Measurements from ENCODE around the gene CEP85.
A peak's percentile ranks its signal among the peaks of the same experiment; 100 is the strongest.

The CEP85 gene

DNA sequence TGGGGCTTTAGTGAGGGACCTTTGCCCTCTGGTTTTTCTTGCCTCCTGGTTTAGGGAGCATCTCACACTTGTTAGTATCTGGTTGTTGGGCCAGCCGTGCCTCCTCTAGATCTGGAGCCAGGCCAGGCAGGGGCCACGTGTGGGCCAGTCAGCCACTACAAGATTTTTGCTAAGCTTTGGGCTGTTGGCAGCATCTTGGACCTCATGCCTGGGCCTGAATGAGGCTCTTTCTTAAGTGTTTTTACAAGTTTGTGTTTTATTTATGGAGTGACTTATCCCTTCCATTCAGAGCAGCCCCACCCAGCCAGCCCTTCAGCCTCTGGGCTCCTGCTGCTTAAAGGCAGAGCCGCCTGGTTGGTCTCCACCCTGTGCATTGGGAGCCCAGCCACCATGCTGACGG, 44.3 kb downstream of the CEP85 start:
- DNase-seq (ENCODE audit: low read depth) = no peak

DNA sequence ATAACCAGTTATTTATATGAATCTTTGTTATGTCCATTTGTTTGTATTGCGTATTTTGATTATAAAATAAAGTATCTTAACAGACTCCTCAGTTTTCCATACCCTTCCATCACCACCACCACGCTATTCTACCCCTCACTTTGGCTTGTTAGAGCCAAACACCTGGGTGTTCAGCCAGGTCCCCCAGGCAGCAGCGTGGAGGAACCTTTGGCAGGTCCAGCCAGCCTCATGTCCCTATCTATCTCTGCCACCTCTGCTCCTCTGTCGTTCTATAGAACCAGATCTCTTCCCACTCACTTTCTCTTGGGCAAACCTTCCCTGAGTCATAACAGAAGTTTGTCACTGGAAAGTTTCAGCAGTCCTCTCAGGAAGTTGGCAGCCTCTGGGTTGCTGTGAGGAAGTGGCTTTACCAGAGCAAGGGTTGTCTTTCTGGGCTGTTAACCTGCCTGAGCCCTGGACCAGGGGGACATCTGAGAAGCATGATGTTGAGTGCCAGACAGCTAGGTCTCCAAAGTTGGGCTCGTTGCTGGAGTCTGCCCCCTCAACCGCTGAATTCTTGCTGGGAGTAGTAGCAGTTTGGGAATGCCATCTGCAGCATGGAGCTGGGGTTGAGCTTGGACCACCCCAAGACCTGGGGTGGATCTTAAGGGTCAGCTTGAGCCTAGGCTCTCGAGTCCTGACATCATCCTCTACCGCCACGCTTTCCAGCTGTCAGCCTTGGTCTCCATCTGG, 44.9 kb downstream of the CEP85 start:
- no peak for DNase-seq (ENCODE audit: low read depth)

DNA sequence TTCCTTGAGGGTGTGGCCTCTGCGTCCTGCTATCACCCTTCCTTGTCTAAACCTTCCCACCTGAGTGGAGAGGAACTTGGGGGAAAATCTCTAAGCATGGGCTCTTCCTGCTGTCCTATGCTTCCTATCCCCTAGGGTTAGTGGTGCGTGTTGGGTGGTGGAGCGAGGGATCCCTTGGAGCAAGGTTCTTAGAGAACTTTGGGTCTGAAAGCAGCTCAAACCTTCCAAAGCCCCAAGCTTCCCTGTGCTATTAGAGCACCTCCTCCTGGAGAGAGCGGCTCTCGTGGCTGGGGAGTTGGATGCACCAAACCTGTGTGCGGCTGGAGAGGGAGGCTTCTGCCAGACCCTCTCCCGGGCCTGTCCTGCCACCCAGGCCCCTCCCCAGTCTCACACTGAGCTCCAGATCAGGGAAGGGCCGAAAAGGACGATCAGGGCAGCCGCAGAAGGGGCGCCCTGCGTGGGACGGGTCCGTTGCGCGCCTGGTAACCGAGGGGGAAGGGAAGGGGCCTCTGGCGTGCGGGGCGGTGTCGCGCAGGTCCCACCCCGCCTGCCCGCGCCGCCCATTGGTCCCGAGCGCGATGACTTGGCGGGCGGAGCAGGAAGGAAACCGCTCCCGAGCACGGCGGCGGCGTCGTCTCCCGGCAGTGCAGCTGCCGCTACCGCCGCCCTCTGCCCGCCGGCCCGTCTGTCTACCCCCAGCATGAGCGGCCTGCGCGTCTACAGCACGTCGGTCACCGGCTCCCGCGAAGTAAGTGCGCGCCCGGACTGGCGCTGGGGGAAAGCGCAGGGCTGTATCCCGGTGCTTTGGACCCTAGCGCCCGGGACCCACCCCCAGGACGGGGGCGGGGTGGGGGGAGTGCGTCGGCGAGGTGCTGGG, 45.7 kb downstream of the CEP85 start, which contains the start of gene SH3BGRL3:
Gene SH3BGRL3, plus strand, starts transcription at position 631 of the 877 bp plus-strand sequence. Its CDS starts 70 bp downstream, at position 701.
- peak; percentile 69 for DNase-seq (ENCODE audit: low read depth)

DNA sequence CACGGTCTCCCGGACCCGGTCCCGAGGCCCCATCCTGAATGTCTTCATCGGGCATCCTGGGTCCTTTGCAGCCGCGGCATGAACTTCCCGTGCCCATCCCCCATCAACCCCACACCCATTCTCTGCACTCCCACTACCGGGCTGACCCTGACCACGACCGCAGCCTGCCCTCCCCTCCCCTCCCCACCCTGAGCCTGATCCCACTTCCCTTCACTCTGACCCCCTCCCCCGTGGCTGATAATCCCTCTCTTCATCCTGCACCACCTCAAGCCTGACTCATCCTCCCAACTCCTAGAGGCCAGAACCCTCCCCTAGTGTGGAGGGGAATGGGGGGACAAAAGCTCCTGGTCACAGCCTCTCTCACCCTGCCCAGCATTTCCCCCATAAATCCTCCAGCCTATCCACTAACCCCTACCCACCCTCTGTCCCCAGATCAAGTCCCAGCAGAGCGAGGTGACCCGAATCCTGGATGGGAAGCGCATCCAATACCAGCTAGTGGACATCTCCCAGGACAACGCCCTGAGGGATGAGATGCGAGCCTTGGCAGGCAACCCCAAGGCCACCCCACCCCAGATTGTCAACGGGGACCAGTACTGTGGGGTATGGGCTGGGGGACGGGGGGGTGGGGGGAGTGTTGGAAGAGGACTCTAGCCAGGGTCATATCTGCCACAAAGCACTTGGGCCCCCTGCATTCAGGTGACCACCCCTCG, 46.5 kb downstream of the CEP85 start:
- DNase-seq (ENCODE audit: low read depth) = no peak

DNA sequence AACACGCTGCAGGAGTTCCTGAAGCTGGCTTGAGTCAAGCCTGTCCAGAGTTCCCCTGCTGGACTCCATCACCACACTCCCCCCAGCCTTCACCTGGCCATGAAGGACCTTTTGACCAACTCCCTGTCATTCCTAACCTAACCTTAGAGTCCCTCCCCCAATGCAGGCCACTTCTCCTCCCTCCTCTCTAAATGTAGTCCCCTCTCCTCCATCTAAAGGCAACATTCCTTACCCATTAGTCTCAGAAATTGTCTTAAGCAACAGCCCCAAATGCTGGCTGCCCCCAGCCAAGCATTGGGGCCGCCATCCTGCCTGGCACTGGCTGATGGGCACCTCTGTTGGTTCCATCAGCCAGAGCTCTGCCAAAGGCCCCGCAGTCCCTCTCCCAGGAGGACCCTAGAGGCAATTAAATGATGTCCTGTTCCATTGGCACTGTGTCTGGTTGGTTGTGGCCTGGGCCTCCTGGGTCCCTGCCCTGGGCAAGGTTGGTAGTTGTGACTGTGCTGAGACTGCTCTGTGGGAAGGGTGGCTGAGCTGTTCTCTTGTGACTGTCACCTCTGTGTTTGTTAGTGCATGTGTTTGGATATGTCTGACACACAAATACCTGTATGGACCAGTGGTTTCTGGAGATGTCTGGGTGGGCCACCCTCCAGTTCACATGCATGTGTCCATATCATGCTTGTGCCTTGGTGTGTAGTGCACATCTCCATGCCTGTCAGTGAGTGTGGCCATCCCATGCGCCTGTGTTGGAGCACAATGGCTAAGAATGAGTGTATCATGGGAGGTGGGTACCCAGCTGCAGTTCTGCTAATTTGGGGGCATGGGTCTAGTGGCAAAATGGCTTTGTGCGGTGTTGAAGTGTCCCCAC, 47.3 kb downstream of the CEP85 start:
- DNase-seq (ENCODE audit: low read depth) = no peak

DNA sequence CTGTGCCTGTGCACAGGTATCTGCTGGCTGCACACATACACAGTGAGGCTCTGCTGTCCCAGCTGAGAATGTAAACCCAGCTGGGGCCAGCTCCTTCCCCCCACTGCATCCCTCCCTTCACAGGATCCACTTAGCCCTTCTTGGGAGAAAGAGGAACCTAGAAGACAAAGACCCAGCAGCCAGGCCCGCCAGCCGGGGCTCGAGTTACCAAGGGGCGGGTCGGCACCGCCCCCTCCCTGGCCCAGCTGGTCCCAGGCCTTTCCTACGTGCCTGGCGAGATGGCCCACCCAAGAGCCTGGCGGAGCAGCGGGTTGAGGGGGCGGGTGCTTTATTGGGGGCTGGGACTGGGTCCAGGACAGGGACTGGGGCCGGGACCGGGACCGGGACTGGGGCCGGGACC, 48.0 kb downstream of the CEP85 start:
- DNase-seq (ENCODE audit: low read depth) = no peak

DNA sequence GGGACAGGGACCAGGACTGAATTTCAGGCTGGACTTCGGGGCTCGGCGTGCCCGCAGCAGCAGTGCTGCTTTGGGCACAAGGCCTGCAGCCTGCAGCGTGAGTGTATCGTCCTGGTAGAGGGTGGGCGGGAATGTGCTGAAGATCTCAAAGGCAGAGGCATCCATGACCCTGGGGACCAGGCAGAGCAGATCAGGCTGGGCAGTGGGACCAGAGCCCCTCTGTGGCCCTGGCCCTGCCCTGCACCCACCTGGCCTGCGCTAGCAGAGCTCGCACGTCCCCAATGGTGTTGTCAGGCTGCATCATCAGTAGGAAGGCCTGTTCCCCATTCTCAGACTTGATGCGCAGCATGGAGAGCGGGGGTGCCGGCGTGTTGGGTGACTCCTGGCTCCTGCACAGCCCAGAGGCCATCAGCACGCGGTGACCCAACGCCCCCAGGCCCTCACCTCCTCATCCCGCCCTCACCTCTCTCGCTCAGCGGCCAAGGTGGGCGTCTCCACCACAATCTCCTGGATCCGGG, 48.5 kb downstream of the CEP85 start:
- DNase-seq (ENCODE audit: low read depth) = no peak

DNA sequence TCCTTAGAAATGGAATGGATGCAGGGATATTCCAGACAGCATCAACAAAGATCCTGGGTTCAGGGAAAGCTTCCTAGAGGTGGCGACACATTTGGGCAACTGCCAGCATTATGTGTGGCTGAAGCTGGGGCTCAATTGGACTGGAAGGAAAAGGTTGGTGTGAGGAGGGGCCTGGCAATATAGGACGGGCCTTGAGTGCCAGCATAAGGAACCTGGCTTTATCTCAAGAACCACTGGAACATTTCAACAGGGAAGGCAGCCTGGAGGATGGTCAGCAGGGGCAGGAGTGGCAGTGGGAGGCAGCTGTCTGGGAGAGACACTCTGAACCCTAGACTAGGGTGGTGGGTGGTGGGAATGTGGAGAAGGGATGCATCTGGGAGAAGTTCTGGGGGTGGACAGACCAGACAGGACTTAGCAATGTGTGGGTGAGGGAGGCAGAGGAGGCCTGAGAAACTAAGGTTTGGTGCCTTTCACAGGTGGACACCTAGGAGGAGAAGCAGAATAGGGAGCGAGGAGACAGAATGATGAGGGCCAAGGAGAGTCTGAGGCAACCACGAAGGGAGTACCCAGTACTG, 49.4 kb downstream of the CEP85 start:
- DNase-seq (ENCODE audit: low read depth) = no peak

DNA sequence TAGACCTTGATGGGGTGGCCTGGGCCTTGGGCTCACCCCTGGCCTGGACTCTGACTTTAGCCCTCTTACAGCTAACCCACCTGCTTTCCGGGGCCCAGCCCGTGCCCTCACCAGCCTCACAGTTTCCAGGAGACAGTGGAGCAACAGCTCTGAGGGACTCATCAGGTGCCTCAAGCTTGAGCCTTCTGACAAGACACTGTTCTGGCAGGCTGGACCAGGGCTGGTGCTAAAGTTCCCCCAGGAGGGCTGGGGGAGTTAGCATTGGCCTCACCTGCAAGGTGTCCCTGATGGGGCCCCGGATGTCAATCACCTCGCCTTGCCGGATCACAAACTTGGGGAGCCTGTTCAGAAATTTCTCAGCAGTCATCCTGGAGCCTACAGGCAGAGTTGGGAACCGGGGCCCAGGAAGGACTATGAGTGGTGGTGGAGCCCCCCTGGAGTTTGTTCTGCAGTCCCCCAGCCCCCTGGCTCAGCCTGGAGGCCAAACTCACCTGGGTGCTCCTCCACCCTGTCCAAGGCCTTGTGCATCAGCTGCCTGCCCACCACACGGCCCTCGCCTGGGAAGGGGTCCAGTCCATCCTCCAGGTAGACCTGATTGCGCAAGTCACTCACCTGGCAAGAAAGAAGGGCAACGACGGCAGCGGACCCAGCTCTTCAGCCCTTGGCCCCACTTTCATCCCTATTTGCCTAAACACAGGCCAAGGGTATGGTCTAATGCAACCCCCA, 50.0 kb downstream of the CEP85 start:
- no peak for DNase-seq (ENCODE audit: low read depth)

DNA sequence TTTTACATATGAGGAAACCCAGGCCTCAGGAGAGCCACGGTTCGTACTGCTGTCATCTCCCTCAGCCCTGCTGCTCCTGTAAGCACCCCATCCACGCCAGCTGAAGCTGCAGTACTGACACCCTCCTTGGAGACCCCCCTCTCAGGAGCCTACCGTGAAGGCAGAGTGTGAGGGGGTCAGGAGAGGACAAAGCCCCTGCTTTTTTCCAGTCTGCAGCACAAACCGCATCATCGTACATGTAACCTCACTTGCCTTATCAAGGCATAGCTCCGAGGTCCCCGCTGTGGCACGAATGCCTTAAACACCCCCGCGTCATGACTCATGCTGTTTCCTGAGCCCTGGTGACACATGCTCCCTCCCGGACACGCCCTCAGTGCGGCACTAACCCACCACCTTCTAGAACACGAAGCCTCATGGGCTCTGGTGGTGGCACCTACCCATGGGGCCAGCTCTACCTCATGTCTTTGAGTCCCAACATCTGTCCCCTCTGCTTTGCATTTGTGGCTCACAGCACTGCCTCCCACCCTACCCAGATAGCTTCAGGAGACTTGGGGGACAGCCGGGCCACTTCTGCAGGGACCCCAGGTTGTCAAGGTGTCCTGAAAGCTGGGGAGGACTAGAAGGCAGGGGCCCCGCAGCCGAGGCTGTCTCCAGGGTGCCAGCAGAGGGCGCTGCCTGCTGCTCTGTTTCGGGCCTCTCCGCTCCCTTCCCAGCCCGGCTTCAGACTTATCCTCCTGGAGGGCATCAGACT, 50.8 kb downstream of the CEP85 start:
- peak; percentile 96 for DNase-seq (ENCODE audit: low read depth)

DNA sequence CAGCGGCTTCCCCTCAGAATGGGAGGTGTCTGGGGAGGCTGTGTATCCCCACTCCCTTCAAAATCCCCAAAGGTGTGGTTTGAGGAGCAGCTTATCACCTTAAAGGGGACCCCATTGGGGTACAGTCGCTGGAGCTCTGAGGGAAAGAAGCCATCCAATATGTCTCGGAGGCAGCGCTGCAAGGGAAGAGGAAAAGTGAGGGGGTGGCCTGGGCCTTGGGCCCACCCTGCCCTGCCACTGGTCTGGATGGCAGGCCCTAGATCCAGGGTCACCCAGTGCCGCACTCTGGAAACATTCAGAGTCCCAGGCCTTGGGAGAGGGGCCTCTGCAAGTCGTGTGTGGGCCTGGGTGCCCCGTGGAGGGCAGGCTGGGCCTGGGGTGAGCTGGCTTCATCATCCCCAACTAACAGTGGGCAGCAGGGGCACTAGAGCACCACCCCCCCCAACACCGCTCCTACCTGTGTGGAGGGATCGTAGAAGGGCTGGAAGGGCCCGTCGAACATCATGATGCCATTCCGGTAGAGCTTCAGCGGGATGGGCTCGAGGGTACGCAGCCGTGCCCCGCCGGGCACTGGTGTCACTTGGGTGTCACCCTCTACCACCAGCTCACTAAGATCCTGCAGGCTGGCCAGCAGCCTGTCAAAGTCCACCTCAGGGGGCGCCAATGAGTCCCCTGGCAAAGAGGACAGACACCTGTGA, 51.5 kb downstream of the CEP85 start:
- no peak for DNase-seq (ENCODE audit: low read depth)

DNA sequence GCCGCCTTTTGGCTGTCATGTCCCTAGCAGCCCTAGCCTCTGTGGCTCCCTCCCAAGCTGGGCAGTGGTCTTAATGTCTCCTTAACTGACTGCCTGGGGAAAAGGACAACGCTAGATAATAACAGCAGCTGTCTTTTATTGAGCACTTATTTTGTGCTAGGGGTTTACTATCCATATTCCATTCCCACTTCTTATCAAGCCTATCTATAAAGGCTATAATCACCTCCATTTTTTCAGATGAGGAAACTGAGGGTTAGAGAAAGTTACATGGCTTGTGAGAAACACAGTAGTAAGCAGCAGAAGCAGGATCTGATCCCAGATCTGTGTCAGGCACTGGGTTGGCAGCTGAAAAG, 52.0 kb downstream of the CEP85 start:
- DNase-seq (ENCODE audit: low read depth) = no peak

DNA sequence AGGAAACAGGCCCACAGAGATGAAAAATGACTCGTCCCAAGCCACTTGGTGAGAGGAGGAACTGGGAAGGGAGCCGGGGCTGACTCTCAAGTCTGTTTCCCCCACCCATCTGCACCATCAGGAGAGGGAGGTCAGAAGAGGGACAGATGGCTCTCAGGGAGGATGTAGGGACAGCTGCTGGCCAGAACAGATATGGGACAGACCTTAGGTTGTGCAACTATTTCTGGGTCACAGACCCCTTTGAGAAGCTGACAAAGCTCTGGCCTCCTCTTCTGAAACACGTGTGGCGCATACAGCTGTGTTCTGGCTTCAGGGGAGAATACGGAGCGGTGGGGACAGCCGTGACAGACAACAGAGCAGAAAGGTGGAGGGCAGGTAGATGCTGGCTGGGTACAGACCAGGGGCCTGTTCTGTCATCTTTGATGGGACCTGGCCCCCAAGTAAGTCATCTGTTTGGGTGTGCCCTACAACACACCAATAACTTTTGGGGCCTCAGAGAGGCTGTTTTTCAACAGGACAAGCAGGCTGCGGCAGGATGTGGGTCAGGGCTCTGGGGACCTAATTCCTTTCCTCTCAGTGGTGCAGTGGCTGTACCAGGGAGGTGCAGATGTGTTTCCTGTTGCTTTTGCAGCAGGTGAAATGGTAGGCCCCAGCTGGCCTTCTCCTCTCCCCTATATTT, 53.2 kb downstream of the CEP85 start:
- DNase-seq (ENCODE audit: low read depth) = peak; percentile 54

DNA sequence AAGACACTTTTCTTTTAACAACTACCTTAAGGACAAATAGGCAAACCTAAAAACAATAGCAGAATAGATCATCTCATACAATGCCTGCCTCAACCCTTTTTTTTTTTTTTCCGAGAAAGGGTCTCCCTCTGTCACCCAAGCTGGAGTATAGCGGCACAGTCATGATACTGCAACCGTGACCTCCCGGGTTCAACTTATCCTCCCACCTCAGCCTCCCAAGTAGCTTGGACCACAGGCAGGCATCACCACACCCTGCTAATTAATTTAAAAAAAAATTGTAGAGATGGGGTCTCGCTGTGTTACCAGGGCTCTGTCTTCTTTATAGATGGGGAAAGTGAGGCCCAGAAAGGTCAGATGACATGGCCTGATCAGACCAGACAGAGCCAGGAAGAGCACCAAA, 53.8 kb downstream of the CEP85 start:
- no peak for DNase-seq (ENCODE audit: low read depth)

DNA sequence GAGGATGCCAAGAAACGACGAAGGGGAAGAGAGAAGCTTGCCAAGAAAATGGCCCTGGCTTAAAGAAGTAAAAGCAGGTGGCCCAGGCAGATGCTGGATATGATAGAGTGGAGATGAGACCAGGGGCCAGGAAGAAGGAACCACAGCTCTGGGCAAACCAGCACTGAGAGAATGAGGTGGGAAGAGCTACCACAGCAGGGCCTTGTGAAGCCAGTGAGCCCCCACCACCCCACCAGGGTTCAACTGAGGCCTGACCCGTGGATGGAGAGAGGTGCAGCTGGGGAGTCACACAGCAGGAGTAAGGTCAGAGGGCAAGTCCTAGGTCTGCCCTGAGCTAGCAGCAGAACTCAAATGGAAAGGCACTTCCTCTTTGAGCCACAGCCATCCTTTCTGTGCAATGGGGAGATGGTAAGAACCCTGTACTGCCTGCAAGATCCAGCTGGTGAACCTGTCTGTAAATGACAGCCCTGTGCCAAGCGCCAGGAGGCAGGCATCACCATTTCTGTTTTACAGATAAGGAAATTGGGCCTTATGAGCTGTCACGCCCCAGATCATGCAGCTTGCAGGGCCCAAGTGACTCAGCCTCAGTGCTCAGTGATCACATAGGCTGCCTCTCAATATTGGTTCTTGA, 54.4 kb downstream of the CEP85 start:
- DNase-seq (ENCODE audit: low read depth) = no peak

DNA sequence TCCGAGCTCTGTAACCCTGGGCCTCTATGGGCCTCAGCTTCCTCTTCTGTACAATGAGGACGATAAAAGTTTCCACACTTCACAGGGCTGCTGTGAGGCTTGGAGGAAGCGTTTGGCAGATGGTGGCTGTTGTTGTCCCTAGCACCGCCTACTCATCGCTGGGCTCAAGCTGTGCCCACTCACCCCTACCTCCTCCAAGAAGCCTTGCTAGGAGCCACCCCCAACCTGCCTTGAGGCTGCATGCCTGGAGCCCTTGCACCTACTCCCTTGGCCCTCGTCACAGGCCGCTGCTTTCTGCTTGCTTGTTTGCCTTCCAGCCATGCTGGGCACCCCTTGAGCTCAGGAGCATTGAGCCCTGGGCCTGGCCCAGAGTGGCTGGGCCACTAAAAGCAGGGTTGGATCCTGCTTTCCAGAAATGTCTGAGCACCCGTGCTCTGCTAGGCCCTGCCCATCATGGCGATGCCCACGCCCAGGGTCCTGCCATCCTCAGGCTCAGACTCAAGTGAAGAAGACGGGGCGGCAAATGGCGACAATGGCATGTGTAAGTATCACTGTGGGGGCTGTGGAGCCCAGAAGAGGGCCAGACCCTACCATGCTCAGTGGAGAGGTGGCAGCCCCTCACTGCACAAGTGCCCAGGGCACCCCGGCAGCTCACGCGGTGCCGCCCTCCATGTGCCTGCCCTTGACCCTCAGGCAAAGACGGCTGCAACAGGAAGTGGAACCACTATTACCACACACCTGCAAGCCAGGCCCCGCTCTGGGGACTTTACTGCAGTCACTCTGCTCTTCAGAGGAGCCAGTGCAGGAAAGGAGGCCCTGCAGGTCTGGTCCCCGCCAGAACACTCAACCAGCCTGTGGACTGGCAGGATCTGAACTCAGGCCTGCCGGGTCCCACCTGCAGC, 55.4 kb downstream of the CEP85 start:
- DNase-seq (ENCODE audit: low read depth) = no peak
